NCI-H526 treated with DMSO at 0.1 percent for 48 hours (cell line): ENCODE data around the gene ZNF81.
A peak's percentile ranks its signal among the peaks of the same experiment; 100 is the strongest.
"Not testable (repeated sequence)": the region's sequence is repeated elsewhere in the genome, so short reads cannot be mapped to it uniquely, and the experiment has no call there.

ENCODE experiments used
- DNase-seq: peaks from one replicate; lab custom pipeline; 2025; lab: John Stamatoyannopoulos, UW

Gene ZNF81

DNA sequence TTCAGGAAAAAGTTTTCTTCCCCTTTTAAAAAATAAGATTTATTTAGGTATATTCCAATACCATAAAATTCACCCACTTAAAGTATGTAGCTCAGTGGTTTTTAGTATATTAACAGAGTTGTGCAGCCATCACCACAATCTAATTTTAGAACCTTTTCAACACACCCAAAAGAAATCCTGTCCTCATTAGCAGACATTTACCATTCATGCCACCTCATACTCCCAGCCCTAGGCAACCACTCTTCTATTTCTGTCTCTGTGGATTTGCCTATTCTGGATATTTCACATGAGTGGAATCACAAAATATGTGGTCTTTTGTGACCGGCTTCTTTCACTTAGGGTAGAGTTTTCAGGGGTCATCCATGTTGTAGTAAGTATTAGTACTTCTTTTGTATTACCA is 7.4 kb downstream of the ZNF81 start:
- DNase-seq = no peak

DNA sequence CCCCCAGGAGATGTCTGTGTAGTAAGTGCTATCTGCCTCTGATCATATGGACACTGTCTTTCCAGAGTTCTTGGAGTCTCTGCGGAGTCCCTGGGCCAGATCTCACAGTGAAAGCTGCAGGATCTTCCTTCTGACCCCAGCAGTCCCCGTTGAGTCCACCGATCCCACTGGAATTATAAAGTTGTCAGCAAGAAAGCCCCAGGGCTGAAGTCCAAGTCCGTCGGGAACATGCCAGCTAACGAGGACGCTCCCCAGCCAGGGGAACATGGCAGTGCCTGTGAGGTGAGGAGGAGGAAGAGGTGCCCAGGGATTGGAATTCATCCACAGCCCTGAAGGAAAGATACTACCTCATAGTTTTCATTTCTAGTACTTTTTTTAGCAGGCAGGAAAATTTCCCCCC is 9.3 kb downstream of the ZNF81 start:
- no peak for DNase-seq

DNA sequence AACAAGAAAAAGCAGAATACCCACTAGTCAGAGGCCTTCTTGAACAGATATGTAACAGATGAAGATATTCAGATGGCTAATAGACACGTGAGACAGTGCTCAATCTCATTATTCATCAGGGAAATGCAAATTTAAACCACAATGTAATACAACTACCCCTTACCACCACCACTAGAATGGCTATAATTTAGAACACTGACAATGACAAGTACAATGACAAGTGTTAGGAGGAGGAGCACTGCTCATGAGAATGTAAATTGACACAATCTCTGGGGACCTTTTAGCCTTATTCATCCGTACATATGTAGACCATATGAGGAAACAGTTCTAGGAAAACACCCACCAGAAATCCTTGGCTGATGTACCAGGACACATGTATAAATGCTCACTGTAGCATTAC is 13.1 kb downstream of the ZNF81 start:
- peak; percentile 85 for DNase-seq

DNA sequence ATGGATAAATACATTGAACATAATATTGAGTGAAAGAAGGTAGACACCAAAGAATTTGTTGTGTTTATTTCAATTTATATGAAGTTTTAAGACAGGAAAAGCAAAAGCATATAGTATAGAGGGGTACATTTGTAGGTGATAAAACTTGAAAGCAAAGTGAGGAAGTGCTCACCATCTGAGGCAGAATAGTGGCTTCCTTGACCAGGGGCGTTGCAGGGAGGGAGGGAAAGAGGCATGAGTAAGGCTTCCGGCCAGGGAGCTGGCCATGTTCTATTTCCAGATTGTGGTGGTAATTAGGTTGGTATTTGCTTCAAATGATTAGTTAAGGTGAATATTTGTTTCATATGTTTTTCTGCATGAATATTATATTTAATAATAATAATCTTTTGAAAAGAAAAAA is 13.7 kb downstream of the ZNF81 start:
- DNase-seq = not testable (repeated sequence)

DNA sequence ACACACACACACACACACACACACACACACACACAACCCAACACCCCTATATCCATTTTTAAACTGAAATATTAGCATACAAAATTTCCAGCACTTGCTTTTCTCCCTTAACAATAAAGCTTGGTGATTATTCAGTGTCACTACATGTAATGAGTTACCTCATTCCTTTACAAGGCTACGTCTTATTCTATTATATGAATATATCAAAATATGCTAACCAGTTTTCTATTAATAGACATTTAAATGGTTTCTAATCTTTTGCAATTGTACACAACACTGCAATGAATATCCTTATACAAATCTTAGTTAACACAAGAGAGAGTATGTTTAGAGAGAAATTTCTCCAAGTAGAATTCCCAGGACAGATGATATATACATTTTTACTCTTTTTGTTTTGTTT is 14.2 kb downstream of the ZNF81 start:
- DNase-seq = no peak

DNA sequence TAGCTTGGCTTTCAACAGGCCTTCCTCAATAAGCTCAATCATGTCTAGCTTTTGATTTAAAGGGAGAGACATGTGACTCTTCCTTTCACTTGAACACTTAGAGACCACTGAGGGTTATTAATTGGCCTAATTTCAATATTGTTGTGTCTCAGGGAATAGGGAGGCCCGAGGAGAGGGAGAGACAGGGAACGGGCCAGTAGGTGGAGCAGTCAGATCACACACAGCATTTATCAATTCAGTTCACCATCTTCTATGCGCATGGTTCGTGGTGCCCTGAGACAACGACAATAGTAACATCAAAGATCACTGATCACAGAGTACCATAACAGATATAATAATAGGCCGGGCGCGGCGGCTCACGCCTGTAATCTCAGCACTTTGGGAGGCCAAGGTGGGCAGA is 17.8 kb downstream of the ZNF81 start:
- DNase-seq = no peak

DNA sequence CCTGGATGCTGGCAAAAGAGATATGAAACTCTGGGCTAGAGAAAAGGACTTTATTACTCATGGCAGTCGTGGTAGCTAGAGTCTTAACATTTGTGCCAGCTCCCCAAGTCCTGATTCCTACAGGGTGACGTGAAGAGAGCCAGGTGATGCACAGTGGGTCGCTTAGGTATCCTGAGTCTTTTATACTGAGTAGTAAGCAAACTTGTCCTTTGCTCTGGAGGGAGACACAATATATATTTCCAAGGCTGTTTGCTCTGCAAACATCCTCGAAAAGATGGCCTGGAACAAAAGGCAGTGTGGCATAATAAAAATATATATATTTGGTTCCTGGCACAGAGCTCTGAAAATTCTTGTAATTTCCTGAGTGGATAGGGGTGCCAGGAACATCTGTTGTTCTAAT is 23.0 kb downstream of the ZNF81 start:
- DNase-seq = no peak

DNA sequence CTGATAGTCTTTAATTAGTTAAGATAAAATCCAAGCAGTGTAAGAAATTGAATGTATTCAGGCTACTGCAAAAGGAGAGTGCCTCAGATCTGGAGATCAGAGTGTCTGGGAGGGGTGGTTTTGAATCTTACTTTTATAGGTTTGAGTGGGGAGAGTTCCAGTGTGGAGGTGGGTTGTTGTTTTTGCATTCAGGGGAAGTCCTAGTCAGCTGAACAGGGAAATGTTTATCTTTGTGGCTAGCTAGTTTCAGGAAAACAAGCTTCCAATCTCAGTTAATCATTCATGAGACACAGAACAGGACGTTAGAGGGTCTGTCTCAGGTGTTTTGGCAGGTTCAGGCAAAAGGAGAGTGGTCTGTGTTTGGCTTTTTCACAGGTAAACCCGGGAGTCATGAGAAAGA is 26.0 kb downstream of the ZNF81 start:
- no peak for DNase-seq

DNA sequence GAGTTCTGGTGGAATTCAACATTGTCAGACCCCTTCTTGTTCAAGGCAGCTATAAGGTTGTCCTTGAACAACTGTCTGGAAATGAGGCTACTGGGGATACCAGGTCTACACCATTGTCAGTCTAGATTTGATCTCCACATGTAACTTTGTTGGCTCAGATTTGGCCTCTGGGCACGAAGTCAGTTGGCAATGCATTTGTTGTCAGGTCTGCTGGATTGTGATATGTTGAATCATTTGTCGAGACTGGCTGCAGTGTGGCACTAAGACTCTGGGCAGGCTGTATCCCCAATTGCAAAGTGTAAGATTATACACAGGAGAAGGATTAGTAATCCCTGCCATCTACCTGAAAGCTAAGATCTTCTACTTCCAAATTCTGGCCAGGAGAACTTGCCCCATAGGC is 26.5 kb downstream of the ZNF81 start:
- DNase-seq = no peak

DNA sequence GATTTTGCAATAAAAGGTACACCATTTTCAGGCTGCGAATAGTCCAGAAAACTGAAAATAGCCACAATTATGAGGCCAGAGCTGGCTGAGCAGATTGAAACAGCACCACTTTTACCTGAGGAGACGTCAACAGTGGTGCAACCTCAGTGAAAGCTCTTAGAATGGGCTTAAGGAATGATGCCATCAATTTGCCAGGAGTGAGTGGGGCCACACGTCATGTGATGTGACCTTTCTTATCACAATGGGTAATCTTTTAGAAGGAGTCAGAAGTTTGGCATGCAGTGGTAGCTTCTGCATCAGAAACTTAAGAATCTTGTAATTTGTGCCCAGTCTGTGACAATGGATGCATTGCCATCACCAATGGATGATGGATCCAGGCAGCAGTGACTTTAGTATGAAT is 27.6 kb downstream of the ZNF81 start:
- DNase-seq = no peak

DNA sequence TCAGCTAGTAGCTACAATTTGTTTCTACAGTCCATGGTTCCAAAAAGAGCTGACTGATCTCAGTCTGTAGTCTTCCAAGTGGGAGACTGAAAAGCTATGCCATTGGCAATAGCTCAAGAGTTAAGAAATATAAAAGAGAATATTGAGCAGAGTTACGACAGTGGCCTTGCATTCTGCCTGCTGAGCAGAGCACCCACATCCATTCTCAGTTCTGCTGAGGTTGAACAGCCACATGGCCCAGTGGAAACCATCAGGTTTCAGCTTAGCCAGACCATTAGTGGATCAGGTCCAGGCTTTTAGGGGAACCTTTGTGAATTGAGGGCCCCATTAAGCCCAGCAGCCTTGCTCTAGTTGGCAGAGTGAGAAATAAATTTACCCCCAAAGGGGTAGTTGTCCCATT is 28.1 kb downstream of the ZNF81 start:
- no peak for DNase-seq

DNA sequence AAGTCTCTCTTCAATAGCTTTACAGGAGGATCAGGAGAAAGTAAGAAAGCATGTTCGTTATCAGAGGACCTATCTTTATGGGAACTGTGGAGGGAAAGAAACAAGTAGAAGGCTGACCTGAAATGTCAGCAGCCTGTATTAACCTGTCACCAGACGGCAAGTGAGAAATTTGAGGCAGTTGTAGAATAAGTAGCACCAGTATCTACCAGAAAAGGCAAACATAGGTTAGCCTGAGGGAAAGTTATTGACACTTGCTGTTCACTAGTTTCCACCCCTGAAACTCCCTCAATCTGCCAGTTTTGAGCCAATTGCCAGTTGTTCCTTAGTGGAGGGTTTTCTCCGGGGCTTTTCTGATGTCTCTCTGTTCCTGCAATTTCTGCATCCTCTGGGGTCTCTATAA is 36.4 kb downstream of the ZNF81 start:
- no peak for DNase-seq

DNA sequence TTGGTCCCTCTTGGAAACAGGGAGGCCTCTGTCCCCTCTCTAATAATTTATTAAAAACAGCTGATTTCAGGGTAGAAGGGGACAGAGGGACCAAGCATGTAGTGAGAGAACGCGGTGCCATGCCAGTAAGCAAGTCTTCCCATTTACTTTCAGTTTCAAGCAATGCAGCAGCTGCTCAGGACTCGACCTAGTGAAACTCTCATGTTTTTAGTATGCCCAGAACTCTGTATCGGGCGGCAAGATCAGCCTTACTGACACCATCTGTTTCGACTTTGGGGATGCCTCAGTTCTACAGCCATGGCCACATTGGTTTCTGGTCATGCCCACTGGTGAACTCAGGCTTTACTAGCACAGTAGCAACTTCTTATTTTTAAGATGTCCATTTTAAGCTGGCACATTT is 40.6 kb downstream of the ZNF81 start:
- DNase-seq = no peak

DNA sequence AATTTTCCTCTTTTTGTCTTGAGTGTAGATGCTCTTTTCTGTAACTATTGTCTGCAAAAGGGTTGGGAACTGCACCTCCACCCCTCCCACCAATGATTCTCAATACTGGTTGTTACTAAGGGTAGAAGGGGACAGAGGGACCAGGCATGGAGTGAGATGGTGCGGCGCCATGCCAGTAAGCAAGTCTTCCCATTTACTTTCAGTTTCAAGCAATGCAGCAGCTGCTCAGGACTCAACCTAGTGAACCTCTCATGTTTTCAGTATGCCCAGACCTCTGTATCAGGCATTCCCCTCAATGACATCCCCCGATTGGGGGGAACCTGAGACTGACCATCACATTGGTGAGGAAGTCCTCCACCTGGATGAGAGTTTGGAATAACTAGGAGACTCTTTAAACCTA is 41.5 kb downstream of the ZNF81 start:
- DNase-seq = no peak

DNA sequence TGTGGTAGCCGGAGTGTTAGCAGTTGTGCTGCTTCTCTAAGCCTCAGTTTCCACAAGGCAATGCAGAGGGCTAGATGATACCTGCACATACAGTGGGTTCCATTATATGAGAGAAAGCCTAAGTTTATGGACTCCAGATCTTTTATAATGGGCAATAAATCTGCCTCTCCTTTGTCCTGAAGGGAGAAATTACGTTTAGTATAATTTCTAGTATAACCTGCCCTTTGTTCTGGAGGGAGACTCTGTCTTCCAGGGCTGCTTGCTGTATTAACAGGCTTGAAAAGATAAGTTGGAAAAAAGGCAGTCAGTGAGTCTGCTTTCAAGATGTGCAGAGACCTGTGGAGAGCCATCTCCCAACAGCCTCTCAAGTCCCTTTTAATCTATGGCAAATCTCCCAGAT is 42.8 kb downstream of the ZNF81 start:
- DNase-seq = no peak

DNA sequence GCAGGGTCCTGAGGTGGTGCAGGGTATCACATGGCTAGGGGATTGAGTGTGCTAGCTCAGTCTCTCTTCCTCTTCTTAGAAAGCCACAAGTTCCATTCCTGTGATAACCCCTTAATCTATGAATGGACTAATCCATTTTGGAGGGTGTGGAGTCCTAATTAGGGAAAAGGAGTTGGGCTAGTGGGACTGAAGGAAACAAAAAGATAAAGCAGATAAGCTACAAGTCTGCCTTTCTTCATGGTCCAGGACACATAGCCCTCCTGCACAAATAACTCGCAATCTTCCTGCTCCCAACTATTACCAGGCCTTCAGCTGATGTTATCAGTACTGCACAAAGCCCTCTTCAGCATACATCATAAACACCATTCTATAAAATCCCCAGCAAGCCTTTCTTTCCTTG is 44.2 kb downstream of the ZNF81 start:
- DNase-seq = no peak

DNA sequence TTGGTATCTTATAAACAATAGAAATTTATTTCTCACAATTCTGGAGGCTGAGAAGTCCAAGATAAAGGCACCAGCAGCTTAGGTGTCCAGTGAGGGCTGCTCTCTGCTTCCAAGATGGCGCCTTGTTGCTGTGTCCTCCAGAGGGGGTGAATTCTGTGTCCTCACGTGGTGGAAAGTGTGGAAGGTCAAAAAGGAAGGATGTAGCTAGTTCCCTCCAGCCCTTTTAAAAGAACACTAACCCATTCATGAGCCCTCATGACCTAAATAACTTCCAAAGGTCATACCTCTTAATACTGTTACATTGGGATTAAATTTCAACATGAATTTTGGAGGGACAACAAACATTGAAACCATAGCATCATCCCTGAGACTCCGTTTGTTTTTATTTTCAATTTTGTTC is 48.8 kb downstream of the ZNF81 start:
- no peak for DNase-seq

DNA sequence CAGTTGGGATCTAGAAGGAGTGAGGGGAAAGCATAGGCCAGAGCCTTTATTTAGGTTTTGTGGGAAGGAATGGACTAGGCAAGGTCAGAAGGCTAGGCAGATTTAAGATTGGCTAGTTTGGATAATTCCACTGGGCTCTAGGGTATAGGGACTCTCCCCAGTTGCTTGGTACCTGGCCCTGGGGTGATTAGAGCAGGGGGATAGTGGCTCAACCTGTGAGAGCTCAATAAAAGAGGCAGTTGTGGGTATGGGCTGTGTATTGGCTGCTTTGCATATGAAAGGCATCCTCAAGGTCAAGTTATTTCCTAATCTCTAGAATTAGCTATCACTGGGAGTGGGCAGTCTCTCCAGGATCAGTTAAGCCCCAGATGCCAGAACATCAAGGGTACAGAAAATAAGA is 61.3 kb downstream of the ZNF81 start:
- DNase-seq = no peak

DNA sequence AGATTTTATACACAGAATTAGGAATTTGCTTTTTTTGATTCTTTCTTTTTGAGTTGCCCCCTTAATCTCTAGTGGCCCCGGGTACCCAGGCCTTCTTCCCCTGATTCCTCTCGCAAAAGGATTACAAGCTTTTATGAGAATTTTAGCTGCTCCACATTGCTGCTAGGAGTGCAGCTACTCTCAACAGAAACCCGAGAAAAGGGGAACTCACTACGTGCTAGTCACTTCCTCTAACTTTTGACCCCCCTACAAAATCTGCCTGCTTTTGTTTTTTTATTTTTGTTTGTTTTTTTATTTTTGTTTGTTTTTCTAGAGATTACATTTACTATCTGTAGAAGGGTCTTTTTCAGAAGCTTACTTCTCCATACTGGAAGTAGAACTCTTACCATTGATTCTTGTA is 64.1 kb downstream of the ZNF81 start:
- DNase-seq = no peak

DNA sequence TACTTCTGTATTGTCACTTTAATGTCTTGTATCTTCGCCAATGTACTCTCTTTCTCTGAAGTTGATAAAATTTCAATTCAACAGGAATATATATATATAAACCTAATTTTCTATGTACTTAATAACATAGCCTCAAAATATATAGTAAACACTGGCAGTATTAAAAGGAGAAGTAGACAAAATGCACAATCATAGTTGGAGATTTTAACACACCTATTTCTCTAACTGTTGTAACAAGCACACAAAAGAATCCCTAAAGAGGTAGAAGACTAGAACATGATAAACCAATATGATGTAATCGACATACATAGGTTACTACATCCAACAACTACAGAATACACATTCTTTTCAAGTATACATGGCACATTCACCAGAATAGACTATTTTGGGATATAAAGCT is 65.5 kb downstream of the ZNF81 start:
- DNase-seq = no peak

DNA sequence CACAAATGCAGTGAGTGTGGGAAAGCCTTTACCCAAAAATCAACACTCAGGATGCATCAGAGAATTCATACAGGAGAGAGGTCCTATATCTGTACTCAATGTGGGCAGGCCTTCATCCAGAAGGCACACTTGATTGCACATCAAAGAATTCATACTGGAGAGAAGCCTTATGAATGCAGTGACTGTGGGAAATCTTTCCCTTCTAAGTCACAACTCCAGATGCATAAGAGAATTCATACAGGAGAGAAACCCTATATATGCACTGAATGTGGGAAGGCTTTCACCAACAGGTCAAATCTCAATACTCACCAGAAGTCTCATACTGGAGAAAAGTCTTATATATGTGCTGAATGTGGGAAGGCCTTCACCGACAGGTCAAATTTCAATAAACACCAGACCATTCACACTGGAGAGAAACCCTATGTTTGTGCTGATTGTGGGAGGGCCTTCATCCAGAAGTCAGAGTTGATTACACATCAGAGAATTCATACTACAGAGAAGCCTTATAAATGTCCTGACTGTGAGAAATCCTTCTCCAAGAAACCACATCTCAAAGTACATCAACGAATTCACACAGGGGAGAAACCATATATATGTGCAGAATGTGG is 79.3 kb downstream of the ZNF81 start:
- DNase-seq = no peak

DNA sequence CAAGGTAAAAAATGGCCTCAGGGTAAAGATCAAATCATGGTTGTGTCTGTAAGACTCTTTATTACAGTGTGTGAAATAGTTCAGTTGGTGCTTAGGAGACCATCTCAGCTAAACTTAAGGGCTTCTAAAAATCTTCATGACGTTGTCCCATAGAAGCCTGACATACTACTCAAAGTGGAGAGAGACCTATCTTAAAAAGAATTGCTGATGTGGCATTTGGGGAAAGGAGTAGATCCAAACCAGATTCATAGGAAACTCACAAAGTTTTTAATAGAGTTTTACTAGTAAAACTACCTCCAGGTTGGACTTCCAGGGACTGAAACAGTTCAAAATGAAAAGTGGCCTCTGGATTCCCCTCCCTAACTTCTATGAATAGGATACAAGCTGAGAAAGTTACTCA is 81.6 kb downstream of the ZNF81 start:
- no peak for DNase-seq

DNA sequence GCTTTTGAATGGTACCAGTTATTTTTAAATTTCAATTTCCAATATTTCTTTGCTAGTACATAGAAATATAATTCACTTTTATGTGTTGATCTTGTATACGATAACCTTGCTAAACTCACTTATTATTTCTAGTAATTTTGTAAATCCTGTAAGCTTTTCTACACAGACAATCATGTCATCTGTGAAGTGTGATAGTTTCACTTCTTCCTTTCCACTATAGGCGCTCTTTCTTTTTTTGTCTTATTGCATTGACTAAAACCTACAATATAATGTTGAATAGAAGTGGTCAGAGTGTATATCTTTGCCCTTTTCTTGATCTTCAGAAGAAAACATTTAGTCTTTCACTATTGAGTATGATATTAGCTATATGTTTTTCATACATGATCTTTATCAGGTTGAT is 90.5 kb downstream of the ZNF81 start:
- no peak for DNase-seq

DNA sequence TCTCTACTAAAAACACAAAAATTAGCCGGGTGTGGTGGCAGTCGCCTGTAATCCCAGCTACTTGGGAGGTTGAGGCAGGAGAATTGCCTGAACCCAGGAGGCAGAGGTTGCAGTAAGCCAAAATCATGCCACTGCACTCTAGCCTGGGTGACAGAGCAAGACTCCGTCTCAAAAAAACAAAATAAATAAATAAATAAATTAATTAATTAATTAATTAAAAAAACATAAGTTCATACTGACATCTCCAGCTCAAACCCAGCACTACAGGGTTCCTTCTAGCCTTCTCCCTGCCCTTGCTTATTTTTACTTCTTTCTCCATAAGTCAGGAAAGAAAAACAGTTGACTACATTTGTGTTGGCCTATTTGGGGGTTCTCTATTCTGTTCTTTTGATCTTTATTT is 95.3 kb downstream of the ZNF81 start:
- DNase-seq = not testable (repeated sequence)

DNA sequence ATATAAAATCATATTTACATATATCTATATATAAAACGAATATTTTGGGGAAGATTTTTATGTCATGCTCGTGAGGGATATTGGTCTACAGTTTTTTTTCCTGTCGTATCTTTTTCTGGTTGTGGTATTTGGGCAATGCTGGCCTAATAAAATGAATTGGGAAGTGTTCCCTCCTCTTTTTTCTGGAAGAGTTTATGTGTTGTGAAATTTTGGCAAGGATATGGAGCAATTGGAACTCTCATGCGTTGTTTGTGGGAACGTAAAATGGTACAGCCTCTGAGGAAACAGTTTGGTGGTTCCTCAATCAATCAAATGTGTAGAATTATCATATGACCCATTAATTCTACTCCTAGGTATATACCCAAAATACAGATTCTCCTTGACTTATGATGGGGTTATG is 97.2 kb downstream of the ZNF81 start:
- DNase-seq = no peak
